Hypothalamus (tissue), 51 donors: ENCODE results near the gene CD46.

Source experiments
- DNase-seq, 51 donors: peaks; one replicate each; lab custom pipeline; 2025; lab: John Stamatoyannopoulos, UW

CD46 gene

DNA sequence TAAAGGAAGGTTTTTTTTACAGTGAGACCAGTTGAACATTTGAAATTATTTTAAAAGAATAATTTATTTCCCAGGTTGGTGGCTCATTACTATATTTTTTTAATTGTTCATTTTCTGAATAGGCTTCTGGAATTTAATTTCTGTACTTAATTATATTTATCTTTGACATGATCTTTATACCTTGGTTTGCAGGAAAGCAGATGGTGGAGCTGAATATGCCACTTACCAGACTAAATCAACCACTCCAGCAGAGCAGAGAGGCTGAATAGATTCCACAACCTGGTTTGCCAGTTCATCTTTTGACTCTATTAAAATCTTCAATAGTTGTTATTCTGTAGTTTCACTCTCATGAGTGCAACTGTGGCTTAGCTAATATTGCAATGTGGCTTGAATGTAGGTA lies 41.5 kb downstream of the CD46 start:
- no peak for DNase-seq

DNA sequence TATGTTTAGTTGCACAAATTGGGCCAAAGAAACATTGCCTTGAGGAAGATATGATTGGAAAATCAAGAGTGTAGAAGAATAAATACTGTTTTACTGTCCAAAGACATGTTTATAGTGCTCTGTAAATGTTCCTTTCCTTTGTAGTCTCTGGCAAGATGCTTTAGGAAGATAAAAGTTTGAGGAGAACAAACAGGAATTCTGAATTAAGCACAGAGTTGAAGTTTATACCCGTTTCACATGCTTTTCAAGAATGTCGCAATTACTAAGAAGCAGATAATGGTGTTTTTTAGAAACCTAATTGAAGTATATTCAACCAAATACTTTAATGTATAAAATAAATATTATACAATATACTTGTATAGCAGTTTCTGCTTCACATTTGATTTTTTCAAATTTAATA lies 43.0 kb downstream of the CD46 start:
- DNase-seq = no peak

DNA sequence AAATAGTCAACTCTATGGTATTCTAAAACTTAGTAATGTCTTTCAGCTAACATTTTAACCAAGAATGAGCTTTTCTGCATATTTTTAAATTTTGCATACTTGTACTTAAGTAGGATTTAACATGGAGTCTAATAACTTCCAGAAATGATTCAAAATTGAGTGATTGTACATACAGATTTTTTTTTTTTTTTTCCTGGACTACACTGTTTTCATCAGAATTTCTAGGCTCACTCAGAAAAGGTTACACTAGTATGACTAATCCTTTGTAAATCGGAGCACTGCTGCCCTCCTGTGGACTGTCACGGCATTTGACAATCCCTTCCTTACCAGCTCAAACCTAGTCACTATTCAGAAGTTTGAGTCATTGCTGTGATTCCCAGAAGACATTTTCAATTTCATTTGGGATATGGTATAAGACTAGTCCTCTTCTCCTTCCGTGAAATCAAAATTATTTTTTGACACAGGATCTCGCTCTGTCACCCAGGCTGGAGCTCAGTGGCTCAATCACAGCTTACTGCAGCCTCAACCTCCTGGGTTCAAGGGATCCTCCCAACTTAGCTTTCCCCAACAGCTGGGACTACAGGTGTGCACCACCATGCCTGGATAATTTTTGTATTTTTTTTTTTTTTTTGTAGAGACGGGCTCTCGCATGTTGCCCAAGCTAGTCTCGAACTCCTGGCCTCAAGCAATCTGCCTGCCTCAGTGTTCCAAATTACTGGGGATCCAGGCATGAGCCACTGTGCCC lies 45.5 kb downstream of the CD46 start:
- peak in 33 of 51 donors; percentile 29 to 93 (median 62) for DNase-seq

- DNase-seq = no peak
These were observed 47.0 kb downstream of the CD46 start for GRCh38 chr1:207798847-207799246.

DNA sequence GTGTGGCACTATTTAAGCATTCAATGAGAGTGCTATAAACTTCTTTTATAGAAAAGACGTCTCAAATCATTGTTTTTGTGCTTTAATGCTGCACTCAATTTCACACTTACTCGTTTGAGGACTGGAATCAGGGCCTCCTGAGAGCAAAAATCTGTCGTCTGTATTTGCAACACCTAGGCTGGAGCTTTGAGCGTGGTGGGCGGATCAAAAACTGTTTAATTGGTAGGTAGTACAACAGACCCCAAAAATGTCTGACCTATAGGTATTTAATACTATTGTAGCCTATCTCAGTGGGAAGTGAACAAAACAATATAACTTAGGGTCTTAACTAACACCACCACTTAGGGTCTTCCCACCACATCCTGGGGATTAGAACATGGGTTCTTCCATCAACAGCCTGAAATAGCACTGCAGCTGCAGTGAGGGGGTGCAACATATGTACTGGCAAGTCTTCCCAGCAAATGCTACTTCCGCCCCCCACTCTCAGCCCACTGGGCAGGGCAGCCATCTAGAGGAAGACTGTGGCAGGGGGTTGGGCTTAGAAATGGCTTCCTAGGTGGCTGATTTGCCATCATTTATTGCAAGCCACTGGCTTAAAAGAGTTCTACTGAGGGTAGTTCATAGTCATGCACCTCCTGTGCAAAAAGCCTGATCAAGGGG lies 48.3 kb downstream of the CD46 start:
- DNase-seq = no peak

- DNase-seq = no peak
These were observed 50.0 kb downstream of the CD46 start for GRCh38 chr1:207801819-207802218.

- DNase-seq = no peak
These were observed 51.8 kb downstream of the CD46 start for GRCh38 chr1:207803678-207804077.

GRCh38 chr1:207804721-207805468 lies 53.0 kb downstream of the CD46 start:
- no peak for DNase-seq

DNA sequence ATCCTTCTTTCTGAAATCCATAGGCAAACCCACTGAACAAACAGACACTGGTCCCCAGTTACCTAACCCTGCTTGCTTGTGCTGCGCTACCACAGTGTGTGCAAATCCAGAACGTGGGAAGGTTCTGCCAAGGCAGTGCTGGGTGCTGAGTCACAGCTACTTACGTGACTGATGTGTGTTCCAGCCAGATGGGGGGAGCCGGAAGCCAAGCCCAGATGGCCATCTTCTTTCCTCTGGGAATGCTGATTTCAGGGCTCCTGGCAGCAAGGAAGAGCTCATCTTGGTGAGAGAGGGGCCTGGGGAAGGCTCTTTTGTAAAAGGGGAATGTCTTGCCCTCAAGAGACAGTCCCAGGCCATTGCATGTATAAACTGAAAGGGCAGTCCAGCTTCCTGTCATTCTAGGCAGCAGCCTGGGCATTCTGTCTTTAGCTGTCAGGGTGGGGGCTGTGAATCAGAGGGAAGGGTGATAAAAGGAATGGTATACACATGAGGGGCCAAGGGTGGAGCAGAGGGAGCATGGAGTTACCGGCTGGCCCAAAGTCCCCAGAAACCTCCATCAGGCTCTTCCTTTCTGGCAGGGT lies 54.1 kb downstream of the CD46 start:
- peak in 18 of 51 donors; percentile 33 to 79 (median 51) for DNase-seq

- DNase-seq = no peak
These were observed 54.9 kb downstream of the CD46 start for GRCh38 chr1:207806531-207807325.

DNA sequence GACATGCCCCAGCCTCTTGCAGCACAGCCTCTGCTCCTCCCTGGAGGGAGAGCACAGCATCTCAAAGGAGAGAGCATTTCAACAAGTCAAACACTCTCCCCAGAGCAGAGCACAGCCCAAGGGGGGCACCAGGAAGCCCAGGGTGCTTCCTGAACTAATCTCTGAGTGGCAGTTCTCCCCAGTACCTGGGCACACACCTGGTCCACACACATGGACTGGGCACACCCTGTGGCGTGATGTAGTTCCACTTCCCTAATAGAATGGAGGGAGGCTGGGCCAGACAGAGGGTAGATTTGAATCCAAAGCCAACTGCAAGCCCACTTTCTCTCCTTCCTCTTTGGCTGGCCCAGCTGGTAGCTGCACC lies 55.5 kb downstream of the CD46 start:
- no peak for DNase-seq

DNA sequence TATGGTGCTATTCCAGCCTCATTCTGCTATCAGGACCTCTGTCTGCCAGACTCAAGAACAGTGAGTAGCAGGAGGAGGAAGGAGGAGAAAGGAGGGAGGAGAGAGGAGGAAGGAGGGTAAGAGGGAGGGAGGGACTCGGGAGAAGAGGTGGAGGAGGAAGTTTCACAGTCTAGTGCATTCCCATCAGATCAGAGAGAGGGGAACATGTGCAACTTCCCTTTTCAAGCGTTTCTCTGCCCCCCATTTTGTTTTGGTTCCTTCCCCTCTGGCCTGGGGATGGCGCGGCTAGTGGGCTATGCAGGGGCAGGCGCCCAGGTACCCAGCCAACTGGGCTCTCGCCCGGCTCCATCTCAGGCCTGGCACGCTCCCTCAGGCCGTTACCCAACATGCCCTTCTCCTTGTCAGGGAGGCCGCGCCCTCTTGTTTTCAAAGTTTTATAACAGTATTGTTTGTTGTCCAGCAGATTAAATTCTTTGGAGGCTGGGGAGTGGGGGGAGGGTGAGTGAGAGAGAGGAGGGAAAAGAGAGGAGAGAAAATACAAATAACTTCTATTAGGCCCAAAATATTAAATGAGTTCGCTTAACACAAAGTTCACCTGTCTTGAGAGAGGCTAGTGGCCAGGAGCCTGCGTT lies 56.0 kb downstream of the CD46 start:
- peak in 25 of 51 donors; percentile 32 to 70 (median 55) for DNase-seq

DNA sequence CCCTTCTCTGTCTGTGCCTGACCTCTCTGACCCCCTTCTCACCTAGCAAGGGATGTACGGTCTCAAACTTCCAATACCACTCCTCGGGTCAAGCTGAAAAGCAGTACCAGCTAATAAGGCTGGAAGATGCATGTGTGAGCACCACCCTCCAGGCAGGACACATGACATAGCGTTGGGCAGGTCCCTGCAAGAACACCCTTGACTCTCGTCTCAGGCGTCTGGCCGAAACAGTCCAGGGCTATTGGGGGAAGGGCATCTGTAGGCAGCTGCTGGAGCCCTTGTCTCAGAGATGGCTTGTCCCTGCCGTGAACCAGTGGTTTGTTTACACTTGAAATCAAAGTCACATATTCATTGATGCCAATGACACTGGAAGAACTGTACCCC lies 56.5 kb downstream of the CD46 start:
- peak in 4 of 51 donors; percentile 31 to 54 (median 40) for DNase-seq

GRCh38 chr1:207808911-207809555 lies 57.2 kb downstream of the CD46 start:
- DNase-seq = no peak

DNA sequence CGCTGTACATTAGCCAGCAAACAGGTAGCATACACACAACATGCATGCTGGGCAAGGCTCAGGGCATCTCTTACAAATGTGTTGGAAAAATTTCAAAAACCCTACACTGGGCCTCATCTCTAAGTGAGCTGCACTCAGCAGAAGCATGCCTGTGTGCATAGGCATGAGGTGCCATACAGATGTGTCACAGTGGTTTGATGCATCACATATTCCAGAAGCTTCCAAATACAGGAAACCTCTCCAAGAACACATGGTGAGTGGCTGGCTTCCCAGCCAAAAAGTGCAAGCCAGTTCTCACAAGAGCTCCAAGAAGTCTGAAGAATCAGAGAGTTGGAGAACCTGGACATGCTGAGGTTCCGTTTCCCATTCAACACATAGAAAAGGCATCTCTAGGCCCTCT lies 58.3 kb downstream of the CD46 start:
- no peak for DNase-seq

- DNase-seq = no peak
These were observed 58.9 kb downstream of the CD46 start for GRCh38 chr1:207810606-207811295.

DNA sequence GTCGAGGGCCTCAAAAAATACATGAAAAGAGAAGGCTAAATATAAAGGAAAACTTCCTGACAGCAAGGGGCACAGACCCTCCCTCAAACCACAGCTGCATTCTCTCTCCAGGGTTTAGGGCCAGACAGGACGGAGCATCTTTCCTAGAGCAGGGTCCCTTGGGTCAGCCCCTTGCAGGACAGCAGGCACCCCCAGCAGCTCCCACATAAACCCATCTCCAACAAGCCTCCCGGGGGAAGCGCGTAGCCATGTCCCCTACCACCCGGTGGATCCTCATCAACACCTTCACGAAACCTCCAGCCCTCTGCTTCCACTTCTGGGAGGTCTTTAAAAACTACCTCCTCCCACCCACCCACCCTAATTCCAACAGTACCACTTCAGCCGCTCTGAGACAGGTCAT lies 59.5 kb downstream of the CD46 start:
- DNase-seq = no peak

- peak in 42 of 51 donors; percentile 24 to 80 (median 62) for DNase-seq
These were observed 60.3 kb downstream of the CD46 start for GRCh38 chr1:207811920-207812720.
